GM18870 (cell line): ENCODE data around the gene TRAK1.

Source experiments
- ATAC-seq: cut with Tn5 transposase; IDR thresholded peaks from one replicate; pipeline ENCODE4 v1.9.1; 2021; ENCODE audit warnings: moderate library complexity; ENCODE audit not compliant: unreplicated experiment

The TRAK1 gene

GRCh38 chr3:42067326-42067725 is 23.8 kb upstream of the TRAK1 start:
- ATAC-seq: peak; percentile 82

GRCh38 chr3:42068303-42069088 is 22.7 kb upstream of the TRAK1 start:
- ATAC-seq: no peak

DNA sequence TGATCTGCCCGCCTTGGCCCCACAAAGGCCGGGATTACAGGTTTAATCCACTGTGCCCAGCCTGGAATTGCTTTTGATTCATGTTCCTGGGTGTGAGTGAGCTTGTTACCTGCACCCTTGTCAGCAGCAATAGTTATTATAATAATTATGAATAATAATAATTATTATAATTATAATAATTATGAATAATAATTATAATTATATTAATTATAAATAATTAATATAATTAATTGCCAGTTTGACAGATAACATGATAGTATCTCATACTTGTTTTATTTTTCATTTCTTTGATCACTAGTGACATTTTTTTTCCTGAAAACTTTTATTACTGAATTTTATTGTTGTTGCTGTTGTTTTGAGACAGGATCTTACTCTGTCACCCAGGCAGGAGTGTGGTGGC is 21.1 kb upstream of the TRAK1 start:
- ATAC-seq: no peak

DNA sequence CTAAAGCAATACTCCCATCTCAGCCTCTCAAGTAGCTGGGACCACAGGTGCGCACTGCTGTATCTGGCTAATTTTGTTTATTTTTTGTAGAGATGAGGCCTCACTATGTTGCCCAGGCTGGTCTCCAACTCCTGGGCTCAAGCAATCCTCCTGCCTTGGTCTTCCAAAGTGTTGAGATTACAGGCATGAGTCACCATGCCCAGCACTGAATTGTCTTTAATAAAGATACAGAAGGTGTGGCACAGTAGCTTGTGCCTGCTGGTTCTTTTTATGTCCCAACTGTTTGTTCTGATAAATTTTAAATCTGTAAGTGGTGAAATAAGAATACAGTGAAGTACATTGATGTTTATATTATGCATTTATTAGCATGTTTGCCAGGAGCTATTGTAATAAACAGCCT is 20.6 kb upstream of the TRAK1 start:
- ATAC-seq: no peak

GRCh38 chr3:42071904-42072812 is 19.0 kb upstream of the TRAK1 start:
- ATAC-seq: peak; percentile 38

DNA sequence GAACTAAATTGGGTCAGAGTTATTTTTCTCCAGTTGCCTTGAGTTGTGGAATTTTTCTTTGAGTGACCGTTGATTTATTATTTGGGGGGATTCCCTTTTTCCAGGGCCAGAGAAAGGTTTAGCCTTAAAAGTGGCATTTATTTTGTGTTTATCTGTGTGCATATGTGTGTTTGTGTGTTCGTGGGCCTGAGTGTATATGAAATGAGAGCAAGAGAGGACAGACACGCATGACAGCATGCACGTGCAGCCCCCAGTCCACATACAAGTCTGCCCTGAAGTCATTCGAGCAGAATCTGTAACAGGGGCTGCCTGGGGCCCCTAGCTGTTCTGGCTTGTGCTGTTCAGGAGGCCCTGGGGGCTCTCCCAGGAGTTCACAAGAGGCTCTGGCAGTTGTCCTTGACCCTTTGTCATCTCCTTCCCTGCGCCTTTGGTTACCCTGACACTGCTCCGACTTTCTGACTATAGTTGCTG is 18.3 kb upstream of the TRAK1 start:
- ATAC-seq: no peak

DNA sequence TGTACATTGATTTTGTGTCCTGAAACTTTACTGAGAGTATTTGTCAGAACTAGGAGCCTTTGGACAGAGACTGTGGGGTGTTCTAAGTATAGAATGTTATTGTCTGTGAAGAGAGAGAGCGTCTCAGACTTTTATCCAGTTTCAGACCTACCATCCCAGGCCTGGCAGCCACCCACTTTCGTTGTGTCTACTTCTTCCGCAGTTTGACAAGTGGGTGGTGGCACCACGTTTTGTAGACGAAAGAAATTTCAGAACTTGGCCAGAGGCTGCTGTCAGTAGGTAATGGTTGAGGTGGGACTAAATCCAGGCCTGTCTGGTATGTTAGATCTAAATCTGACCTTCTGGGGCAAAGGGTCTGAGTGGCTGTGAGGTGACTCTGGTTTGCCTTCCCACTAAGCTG is 13.4 kb upstream of the TRAK1 start:
- ATAC-seq: no peak

DNA sequence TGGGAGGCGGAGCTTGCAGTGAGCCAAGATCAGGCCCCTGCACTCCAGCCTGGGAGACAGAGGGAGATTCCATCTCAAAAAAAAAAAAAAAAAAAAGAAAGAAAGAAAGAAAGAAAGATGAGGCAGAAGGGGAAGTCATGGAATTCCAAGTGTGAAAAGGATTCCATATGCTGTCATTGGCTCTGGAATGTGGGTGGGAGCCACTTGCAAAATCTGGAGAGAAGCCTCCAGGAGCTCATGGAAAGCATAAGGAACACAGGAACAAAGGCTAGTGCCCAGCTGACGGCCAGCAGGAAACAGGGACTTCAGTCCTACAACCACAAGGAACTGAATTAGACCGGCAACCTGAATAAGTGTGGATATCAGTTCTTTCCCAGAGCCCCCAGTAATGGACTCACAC is 12.5 kb upstream of the TRAK1 start:
- ATAC-seq: no peak

DNA sequence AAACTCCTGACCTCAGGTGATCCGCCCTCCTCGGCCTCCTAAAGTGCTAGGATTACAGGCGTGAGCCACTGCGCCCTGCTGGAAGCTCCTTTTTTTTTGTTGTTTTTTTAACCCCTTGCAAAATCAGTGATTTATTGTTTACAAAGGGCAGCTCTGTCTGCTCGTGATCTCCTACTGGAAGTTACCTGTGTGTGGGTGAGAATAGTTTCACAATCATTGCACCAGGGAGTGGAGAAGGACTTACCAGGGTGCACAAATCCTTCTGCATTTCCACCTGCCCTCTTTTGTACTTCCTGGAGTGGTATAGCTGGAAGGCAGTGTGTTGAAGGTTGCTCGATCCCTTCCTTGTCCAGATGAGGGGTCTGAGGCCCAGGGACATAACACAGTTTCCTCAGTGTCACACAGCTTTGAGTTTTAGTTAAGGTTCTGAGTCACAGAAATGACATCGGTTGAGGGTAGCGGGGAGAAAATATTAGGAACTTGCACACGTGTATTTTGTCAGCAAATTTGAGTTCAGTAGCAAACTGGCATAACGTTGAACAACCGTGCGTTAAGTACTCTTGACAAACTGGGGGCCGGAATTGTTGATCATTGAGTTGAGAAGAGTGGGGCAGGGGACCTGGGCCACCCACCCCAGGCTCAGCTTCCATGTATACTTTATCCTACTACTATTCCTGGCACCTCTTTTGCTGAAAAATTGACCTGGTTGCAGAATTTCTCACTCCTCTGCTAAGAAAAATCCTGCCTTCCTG is 11.3 kb upstream of the TRAK1 start:
- ATAC-seq: no peak

- no peak for ATAC-seq
These were observed 10.7 kb upstream of the TRAK1 start for GRCh38 chr3:42080453-42080872.

- no peak for ATAC-seq
These were observed 9.2 kb upstream of the TRAK1 start for GRCh38 chr3:42081838-42082473.

- no peak for ATAC-seq
These were observed 6.6 kb upstream of the TRAK1 start for GRCh38 chr3:42084586-42084985.

- no peak for ATAC-seq
These were observed 5.3 kb upstream of the TRAK1 start for GRCh38 chr3:42085641-42086376.

GRCh38 chr3:42088803-42089530 is 2.2 kb upstream of the TRAK1 start:
- no peak for ATAC-seq

DNA sequence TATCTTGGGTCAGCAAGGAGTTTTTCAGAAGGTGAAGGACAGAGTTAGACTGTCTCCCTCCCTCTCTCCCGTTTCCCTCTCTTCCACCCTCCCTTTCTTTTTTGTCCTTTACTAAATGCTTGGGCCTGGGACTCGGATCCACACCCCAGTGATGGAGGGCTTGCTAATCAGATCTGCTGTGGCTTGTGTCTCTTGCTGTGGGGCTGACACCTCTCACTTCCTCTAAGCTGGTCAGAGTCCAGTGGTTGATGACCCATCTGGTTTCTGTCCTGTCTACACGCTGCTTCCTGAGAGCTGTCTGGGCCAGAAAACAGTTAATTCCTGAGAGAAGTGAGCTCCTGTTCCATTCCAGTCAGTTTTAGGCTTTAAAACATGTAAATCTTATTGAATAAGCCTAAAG is 849 bp downstream of the TRAK1 start:
- no peak for ATAC-seq

DNA sequence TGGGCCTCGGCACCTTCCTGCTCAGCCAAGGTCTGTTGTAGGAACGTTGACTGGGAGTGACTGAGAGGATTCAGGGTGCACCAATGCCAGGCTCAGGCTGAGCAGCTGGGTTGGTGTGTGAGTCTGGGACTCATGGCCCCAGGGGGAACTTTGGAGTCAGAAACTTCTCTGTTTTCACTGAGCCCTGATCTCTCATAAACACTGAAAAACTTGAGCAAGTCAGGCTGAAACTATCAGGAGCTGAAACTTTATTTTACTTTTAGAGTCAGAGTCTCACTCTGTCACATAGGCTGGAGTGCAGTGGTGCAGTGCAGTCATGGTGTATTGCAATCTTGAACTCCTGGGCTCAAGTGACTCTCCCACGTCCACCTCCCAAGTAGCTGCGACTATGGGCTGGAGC is 3.0 kb downstream of the TRAK1 start:
- no peak for ATAC-seq

- no peak for ATAC-seq
These were observed 3.7 kb downstream of the TRAK1 start for GRCh38 chr3:42094691-42095391.

DNA sequence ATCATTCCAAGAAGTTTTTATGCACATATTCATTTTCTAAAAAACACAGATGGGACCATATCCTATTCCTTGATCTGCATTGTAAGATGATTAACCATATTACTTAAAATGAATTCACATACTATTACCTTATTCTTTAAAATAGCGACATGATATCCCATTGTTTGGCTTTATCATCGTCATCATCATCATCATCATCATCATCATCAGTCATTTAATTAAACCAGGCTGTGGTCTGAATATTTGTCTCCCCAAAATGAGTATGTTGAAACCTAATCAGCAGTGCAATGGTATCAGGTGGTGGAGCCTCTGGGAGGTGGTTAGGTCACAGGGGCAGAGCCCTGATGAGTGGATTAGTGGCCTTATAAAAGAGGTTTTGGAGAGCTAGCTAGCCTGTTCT is 4.4 kb downstream of the TRAK1 start:
- no peak for ATAC-seq
